ENCODE results near the gene PPFIA3.
A peak's percentile ranks its signal among the peaks of the same experiment; 100 is the strongest.

PPFIA3 gene

DNA sequence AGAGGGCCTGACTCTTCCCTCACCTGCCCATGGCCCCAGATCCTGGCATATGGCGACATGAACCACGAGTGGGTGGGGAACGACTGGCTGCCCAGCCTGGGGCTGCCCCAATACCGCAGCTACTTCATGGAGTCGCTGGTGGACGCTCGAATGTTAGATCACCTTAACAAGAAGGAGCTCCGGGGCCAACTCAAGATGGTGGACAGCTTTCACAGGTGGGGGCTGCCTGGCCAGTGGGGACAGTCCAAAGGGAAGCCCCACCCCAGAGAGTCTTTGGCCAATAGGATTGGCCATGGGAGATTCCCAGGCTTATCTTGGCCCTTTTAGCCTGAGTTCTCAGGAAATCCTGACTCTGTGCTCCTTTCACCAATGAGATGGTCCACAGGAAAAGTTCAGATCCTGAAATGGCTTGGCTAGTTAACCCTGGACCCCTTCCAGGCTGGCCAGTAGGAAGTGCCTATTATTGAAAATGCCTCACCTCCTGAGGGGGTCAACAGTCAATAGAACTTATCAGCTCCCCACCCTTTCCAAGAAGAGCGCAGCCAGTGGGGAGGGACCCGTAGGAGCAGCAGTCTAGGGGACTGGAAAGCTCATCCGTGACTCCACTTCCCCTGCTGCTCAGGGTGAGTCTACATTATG lies 28.8 kb downstream of the PPFIA3 start:
- no peaks in the 10 kb centered on the region for H4K20me1 ChIP-seq (ENCODE audit: insufficient read depth)
- no peaks in the 10 kb centered on the region for H3K79me2 ChIP-seq (ENCODE audit: insufficient read depth, low read depth)
- H3K9ac ChIP-seq = no peak overlapping the region
- H3K27me3 ChIP-seq (ENCODE audit: insufficient read depth, low read depth) = peaks cover 50% of the 10 kb centered on the region
- no peak overlapping the region for H2AFZ ChIP-seq (ENCODE audit: low read depth)
- H3K4me1 ChIP-seq (ENCODE audit: low read depth, poor library complexity, severe bottlenecking) = peaks cover 30% of the 10 kb centered on the region
- TF ChIP-seq, protein P1, sequence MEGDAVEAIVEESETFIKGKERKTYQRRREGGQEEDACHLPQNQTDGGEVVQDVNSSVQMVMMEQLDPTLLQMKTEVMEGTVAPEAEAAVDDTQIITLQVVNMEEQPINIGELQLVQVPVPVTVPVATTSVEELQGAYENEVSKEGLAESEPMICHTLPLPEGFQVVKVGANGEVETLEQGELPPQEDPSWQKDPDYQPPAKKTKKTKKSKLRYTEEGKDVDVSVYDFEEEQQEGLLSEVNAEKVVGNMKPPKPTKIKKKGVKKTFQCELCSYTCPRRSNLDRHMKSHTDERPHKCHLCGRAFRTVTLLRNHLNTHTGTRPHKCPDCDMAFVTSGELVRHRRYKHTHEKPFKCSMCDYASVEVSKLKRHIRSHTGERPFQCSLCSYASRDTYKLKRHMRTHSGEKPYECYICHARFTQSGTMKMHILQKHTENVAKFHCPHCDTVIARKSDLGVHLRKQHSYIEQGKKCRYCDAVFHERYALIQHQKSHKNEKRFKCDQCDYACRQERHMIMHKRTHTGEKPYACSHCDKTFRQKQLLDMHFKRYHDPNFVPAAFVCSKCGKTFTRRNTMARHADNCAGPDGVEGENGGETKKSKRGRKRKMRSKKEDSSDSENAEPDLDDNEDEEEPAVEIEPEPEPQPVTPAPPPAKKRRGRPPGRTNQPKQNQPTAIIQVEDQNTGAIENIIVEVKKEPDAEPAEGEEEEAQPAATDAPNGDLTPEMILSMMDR (conservative IDR thresholded peaks at IDR 0.05; ENCODE audit: low read depth, low read length) = no peak
- H3K4me2 ChIP-seq = peak overlapping the region; percentile 100; the same call in 1 of the 2 replicates
- H3K4me3 ChIP-seq (IDR thresholded peaks at IDR 0.05; ENCODE audit: insufficient read depth, low read depth, low read length) = no peak overlapping the region
- H3K36me3 ChIP-seq (ENCODE audit: insufficient read depth) = no peaks in the 10 kb centered on the region
- no peak overlapping the region for H3K27ac ChIP-seq

DNA sequence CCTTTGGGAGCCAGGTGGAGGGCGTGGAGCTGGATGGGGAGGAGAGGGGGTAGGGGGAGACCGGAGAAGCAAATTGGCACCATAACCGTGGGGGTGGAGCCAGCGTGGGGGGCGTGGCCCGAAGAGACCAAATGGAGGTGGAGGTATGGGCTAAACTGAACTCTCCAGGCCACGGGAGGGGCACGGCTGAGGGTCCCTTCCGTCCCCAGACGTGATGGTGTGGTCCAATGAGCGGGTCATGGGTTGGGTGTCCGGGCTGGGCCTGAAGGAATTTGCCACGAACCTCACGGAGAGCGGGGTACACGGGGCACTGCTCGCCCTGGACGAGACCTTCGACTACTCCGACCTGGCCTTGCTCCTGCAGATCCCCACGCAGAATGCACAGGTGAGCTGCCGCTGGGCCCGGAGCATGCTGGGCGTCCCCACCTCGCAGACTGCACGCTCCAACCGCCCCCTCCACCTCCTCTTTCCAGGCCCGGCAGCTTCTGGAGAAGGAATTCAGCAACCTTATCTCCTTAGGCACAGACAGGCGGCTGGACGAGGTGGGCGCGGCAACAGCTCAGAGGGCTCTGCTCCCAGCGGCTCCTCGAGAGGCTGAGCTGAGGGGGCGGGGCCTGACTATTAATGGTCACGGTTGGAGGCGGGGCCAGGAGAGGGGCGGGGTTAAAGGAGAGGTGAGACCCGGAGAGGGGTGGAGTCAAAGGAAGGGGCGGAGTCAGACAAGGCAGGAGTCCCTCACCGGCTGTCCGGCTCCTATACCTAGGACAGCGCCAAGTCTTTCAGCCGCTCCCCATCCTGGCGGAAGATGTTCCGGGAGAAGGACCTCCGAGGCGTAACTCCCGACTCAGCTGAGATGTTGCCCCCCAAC lies 29.7 kb downstream of the PPFIA3 start:
- TF ChIP-seq, protein P1 (conservative IDR thresholded peaks at IDR 0.05; ENCODE audit: low read depth, low read length) = no peak
- Histone ChIP-seq H3K4me2 (peak overlapping the region; percentile 100), H3K79me2 (ENCODE audit: insufficient read depth, low read depth) (no peaks in the 10 kb centered on the region), H3K9ac (no peak overlapping the region; the same call in 1 of the 2 replicates), H3K4me1 (ENCODE audit: low read depth, poor library complexity, severe bottlenecking) (peaks cover 30% of the 10 kb centered on the region), H2AFZ (ENCODE audit: low read depth) (peak overlapping the region; percentile 58; the same call in 1 of the 2 replicates), H3K36me3 (ENCODE audit: insufficient read depth) (no peaks in the 10 kb centered on the region), H3K4me3 (IDR thresholded peaks at IDR 0.05; ENCODE audit: insufficient read depth, low read depth, low read length) (no peak overlapping the region), H3K27me3 (ENCODE audit: insufficient read depth, low read depth) (peaks cover 59% of the 10 kb centered on the region), H4K20me1 (ENCODE audit: insufficient read depth) (no peaks in the 10 kb centered on the region), H3K27ac (no peak overlapping the region)

DNA sequence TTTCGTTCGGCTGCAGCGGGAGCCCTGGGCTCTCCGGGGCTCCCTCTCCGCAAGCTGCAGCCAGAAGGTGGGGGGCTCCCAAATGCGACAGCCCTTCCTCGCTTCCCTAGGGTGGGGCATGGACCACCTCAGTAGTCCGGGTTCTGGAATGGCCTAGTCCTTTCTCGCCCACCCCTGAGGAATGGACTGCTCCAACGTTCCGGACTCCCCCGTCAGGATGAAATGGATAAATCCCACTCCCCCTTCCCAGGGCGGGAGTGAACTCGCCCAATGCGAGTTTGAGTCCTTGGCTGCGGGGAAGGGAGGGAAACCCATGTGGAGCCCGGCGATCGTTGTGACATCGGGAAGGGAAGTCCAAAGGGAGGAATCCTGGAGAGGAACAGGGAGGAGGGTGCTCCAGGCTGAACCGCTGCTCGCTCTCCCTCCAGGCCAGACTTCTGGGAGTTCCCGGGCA lies 30.3 kb downstream of the PPFIA3 start:
- Histone ChIP-seq H2AFZ (ENCODE audit: low read depth) (peak overlapping the region; percentile 58; the same call in 1 of the 2 replicates), H3K79me2 (ENCODE audit: insufficient read depth, low read depth) (no peaks in the 10 kb centered on the region), H3K9ac (peak overlapping the region; percentile 7; the same call in 1 of the 2 replicates), H4K20me1 (ENCODE audit: insufficient read depth) (no peaks in the 10 kb centered on the region), H3K4me2 (peak overlapping the region; percentile 100), H3K36me3 (ENCODE audit: insufficient read depth) (no peaks in the 10 kb centered on the region), H3K27ac (no peak overlapping the region), H3K27me3 (ENCODE audit: insufficient read depth, low read depth) (peaks cover 65% of the 10 kb centered on the region), H3K4me3 (IDR thresholded peaks at IDR 0.05; ENCODE audit: insufficient read depth, low read depth, low read length) (no peak overlapping the region), H3K4me1 (ENCODE audit: low read depth, poor library complexity, severe bottlenecking) (peaks cover 30% of the 10 kb centered on the region)
- TF ChIP-seq, protein P1 (conservative IDR thresholded peaks at IDR 0.05; ENCODE audit: low read depth, low read length) = no peak

DNA sequence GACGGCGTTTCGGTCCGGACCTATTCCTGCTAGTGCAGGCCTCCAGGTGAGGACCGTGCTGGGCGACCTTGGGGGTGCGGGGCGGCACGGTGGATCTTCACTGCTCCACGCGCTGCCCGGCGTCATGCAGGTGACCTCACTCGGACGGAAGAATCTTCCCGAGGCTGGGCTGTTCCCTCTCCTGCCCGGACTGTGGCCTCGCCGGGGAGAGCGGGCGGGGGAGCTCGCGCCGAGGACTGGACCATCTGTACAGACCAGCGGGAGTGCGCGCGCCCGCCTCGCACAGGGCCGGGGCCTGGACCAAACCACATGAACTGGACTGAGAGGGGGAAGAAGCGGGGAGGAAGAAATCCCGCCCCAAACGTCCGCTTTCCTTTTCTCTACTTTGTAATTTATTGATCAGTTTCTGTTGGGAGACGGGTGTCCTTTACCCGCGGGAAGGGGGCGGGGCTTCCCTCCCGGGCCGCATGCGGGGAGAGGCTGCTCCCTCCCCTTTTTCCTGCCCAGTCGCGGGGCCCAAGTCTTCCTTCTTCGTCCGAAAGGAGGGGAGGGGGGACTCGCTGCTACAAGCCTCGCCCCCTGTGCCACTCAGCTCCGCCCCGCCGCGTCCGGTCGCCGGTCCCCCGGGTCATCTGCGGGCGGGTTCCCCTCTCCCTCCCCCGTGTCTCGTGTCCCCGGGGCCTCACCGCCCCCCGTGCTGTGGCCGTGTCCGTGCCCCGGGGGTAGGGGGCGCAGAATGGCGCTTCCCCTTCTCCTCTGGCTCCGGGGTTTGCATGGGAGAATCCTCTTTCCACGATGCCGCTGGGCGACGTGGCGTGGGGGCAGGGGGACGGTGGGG lies 31.0 kb downstream of the PPFIA3 start:
- no peaks in the 10 kb centered on the region for H4K20me1 ChIP-seq (ENCODE audit: insufficient read depth)
- no peak overlapping the region for H3K27ac ChIP-seq
- TF ChIP-seq, protein P1 (conservative IDR thresholded peaks at IDR 0.05; ENCODE audit: low read depth, low read length) = no peak
- H3K36me3 ChIP-seq (ENCODE audit: insufficient read depth) = no peaks in the 10 kb centered on the region
- H3K9ac ChIP-seq = peak overlapping the region; percentile 7; the same call in 1 of the 2 replicates
- no peak overlapping the region for H3K4me3 ChIP-seq (IDR thresholded peaks at IDR 0.05; ENCODE audit: insufficient read depth, low read depth, low read length)
- peaks cover 72% of the 10 kb centered on the region for H3K27me3 ChIP-seq (ENCODE audit: insufficient read depth, low read depth)
- peak overlapping the region; percentile 100 for H3K4me2 ChIP-seq
- H2AFZ ChIP-seq (ENCODE audit: low read depth) = peak overlapping the region; percentile 58
- no peaks in the 10 kb centered on the region for H3K79me2 ChIP-seq (ENCODE audit: insufficient read depth, low read depth)
- peaks cover 30% of the 10 kb centered on the region for H3K4me1 ChIP-seq (ENCODE audit: low read depth, poor library complexity, severe bottlenecking)
